Uterus (tissue), 4 donors: ENCODE data around the gene OMG. TPM values are rescaled to one million over a fixed set of nuclear protein-coding genes. Genes with fewer than 3 reads are reported as not detected.
A peak's percentile ranks its signal among the peaks of the same experiment; 100 is the strongest.

ENCODE experiments used
- DNase-seq, 2 donors: peaks; one replicate each; pipeline ENCODE4 v3.0.0-alpha.2; 2019 to 2020
- H3K27ac ChIP-seq, 2 donors: fragments of 200-600 bp; sonication (generic); 1 replicate in 1 of 2; 2 replicates in 1 of 2; pipeline ENCODE4 v1.5.1; 2016 to 2018
- H3K27me3 ChIP-seq, 2 donors: fragments of 200-600 bp; sonication (generic); one replicate each; pipeline ENCODE4 v1.5.1; 2018 to 2019; ENCODE audit warnings: control low read depth in 1 of 2
- H3K36me3 ChIP-seq, 2 donors: fragments of 200-600 bp; sonication (generic); one replicate each; pipeline ENCODE4 v1.5.1; 2019; ENCODE audit warnings: control low read depth in 1 of 2
- H3K4me1 ChIP-seq, 2 donors: fragments of 200-600 bp; sonication (generic); one replicate each; pipeline ENCODE4 v1.5.1; 2018 to 2019; ENCODE audit warnings: control low read depth in 1 of 2
- H3K4me3 ChIP-seq, 2 donors: fragments of 200-600 bp; sonication (generic); 1 replicate in 1 of 2; 2 replicates in 1 of 2; pipeline ENCODE4 v1.5.1; 2018 to 2019; ENCODE audit warnings: mild to moderate bottlenecking in 1 of 2
- H3K9me3 ChIP-seq, 2 donors: fragments of 200-600 bp; sonication (generic); one replicate each; pipeline ENCODE4 v1.5.1; 2019; ENCODE audit warnings: control low read depth in 1 of 2
- POLR2A ChIP-seq, 2 donors: fragments of 450-650 bp; IDR thresholded peaks; one replicate each; pipeline ENCODE4 v1.6.1; 2016; ENCODE audit warnings: antibody characterized with exemption in 2 of 2, mild to moderate bottlenecking in 1 of 2, moderate library complexity in 1 of 2
- intact Hi-C: fragments of 100-400 bp; cut with DNase I; formaldehyde crosslinking; loops from one replicate; pipeline ENCODE4 v1.15.1; 2023; ENCODE audit warnings: low total_unique reads
- total RNA-seq, 4 donors: library from RNA; depleted of rRNA in 3 of 4; stranded (reverse); fragments of >200 nt in 3 of 4; gene quantifications; one replicate each; pipeline versions ENCODE4 v1.1.0 to v1.2.4, GENCODE V29; 2014 to 2023
- TF ChIP-seq, protein P1 (sequence below), 4 experiments: fragments of 200-600 bp in 2 of 4; fragments of 450-650 bp in 2 of 4; sonication (generic) in 2 of 4; IDR thresholded peaks; one replicate each; pipeline ENCODE4 v1.5.1; 2016 to 2019; ENCODE audit warnings: antibody characterized with exemption in 4 of 4, mild to moderate bottlenecking in 2 of 4, moderate library complexity in 1 of 4
- donor health status: DM: yes; HTN: yes; CAD: no.

The OMG gene
- total RNA-seq, 4 donors from 2014 or later: 0.51 to 1.0 TPM; not detected in 2

- DNase-seq: no peak
- intact Hi-C loops: no loop called here
- Histone ChIP-seq H3K9me3 (no peaks in the 10 kb centered on the region), H3K4me3 (no peak overlapping the region), H3K4me1 (no peaks in the 10 kb centered on the region), H3K27ac (no peak overlapping the region), H3K36me3 (peaks cover 0 to 3% of the 10 kb centered on the region in 2 donors), H3K27me3 (no peaks in the 10 kb centered on the region)
- TF ChIP-seq, protein P1, sequence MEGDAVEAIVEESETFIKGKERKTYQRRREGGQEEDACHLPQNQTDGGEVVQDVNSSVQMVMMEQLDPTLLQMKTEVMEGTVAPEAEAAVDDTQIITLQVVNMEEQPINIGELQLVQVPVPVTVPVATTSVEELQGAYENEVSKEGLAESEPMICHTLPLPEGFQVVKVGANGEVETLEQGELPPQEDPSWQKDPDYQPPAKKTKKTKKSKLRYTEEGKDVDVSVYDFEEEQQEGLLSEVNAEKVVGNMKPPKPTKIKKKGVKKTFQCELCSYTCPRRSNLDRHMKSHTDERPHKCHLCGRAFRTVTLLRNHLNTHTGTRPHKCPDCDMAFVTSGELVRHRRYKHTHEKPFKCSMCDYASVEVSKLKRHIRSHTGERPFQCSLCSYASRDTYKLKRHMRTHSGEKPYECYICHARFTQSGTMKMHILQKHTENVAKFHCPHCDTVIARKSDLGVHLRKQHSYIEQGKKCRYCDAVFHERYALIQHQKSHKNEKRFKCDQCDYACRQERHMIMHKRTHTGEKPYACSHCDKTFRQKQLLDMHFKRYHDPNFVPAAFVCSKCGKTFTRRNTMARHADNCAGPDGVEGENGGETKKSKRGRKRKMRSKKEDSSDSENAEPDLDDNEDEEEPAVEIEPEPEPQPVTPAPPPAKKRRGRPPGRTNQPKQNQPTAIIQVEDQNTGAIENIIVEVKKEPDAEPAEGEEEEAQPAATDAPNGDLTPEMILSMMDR (IDR thresholded peaks at IDR 0.05): no peak
- no peak for TF ChIP-seq POLR2A (IDR thresholded peaks at IDR 0.05)
These were observed 30.6 kb upstream of the OMG start for GRCh38 chr17:31327534-31328159.

DNA sequence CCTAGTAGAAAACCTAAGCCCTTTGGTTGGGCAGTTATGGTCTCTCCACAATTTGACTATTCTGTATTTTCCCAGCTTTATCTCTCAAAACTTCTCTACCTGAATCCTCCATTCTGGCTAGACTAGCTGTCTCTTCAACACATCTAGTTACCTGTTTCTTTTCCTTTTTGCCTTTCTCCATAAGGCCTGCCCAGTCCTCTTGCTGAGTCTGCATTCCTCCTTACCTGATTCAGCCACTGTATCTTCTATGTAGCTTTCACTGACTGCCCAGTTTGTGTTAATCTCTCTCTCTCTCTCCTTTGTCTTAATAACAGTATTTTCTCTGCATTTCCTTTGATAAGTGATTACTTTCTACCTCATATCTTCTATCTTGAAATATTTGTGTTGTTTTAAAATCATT, 26.5 kb upstream of the OMG start:
- intact Hi-C loops: no loop called here
- no peaks in the 10 kb centered on the region for H3K9me3 ChIP-seq
- no peak overlapping the region for H3K4me3 ChIP-seq
- H3K27me3 ChIP-seq: no peaks in the 10 kb centered on the region
- H3K36me3 ChIP-seq: no peaks in the 10 kb centered on the region
- TF ChIP-seq, protein P1 (IDR thresholded peaks at IDR 0.05): no peak
- TF ChIP-seq POLR2A (IDR thresholded peaks at IDR 0.05): no peak
- no peaks in the 10 kb centered on the region for H3K4me1 ChIP-seq
- no peak overlapping the region for H3K27ac ChIP-seq
- DNase-seq: no peak

DNA sequence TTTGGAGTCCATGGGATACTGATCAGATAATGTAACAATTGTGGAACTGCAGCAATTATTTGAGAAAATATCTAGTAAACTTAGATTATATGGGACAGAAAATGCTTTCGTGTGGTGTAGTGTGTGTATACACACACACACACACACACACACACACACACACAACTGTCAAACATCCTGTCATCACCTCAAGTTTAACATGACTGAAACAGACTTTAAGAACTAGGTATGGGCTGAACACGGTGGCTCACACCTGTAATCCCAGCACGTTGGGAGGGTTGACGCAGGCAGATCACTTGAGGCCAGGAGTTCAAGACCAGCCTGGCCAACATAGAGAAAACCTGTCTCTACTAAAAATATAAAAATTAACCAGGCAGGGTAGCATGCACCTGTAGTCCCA, 24.9 kb upstream of the OMG start:
- no peak for DNase-seq
- no peak overlapping the region for H3K27ac ChIP-seq
- H3K27me3 ChIP-seq: no peaks in the 10 kb centered on the region
- intact Hi-C loops: no loop called here
- H3K4me1 ChIP-seq: no peaks in the 10 kb centered on the region
- H3K36me3 ChIP-seq: no peaks in the 10 kb centered on the region
- H3K4me3 ChIP-seq: no peak overlapping the region
- H3K9me3 ChIP-seq: no peaks in the 10 kb centered on the region
- TF ChIP-seq POLR2A (IDR thresholded peaks at IDR 0.05): no peak
- TF ChIP-seq, protein P1 (IDR thresholded peaks at IDR 0.05): no peak

DNA sequence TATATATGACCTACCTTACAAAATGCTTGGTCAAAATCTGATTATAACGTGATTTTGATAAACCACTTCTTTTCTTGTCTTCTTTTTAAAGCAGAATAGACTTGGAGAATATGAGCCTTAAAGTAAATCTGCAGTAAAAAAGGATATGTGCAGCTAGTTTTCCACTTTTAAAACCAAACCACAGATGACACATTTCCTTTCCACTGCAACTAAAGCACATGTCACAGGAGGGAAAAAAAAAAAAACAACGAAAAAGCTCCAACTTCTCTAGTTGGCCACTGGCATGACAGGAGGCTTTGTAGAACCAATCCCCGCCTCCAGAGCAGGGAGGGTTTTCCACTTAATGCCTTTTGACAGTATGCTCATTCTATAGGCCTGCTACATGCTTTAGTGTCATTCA, 24.4 kb upstream of the OMG start, which contains the start of gene EVI2A:
Gene EVI2A, minus strand, starts transcription at position 142 of the 400 bp plus-strand sequence. CDS start 2,609 bp downstream, outside the sequence.
- H3K4me1 ChIP-seq: no peaks in the 10 kb centered on the region
- H3K27ac ChIP-seq: peak within 1 kb of the TSS in 1 of 2 donors; percentile 34
- H3K27me3 ChIP-seq: no peaks in the 10 kb centered on the region
- H3K36me3 ChIP-seq: no peaks in the 10 kb centered on the region
- DNase-seq: no peak
- no peak within 1 kb of the TSS for H3K4me3 ChIP-seq
- no peaks in the 10 kb centered on the region for H3K9me3 ChIP-seq
- TF ChIP-seq POLR2A (IDR thresholded peaks at IDR 0.05): no peak
- TF ChIP-seq, protein P1 (IDR thresholded peaks at IDR 0.05): no peak
- intact Hi-C loops: no loop called here

- intact Hi-C loops: no loop called here
- H3K4me1 ChIP-seq: no peaks in the 10 kb centered on the region
- DNase-seq: no peak
- no peaks in the 10 kb centered on the region for H3K9me3 ChIP-seq
- H3K4me3 ChIP-seq: no peak overlapping the region
- H3K36me3 ChIP-seq: no peaks in the 10 kb centered on the region
- H3K27ac ChIP-seq: peak overlapping the region in 1 of 2 donors; percentile 34
- no peaks in the 10 kb centered on the region for H3K27me3 ChIP-seq
- no peak for TF ChIP-seq POLR2A (IDR thresholded peaks at IDR 0.05)
- TF ChIP-seq, protein P1 (IDR thresholded peaks at IDR 0.05): no peak
These were observed 23.8 kb upstream of the OMG start for GRCh38 chr17:31320791-31321190.
